Mucosa of stomach (tissue), 1 donor: ENCODE data around the gene YTHDC1.

ENCODE experiments used
- H3K27me3 ChIP-seq: one replicate; pipeline ENCODE4 v1.7.0; 2013; ENCODE audit warnings: mild to moderate bottlenecking, low read length; ENCODE audit not compliant: control insufficient read depth, insufficient read depth
- H3K36me3 ChIP-seq: one replicate; pipeline ENCODE4 v1.7.0; 2013; ENCODE audit warnings: low read length; ENCODE audit not compliant: control insufficient read depth, insufficient read depth
- H3K4me1 ChIP-seq: one replicate; pipeline ENCODE4 v1.7.0; 2013; ENCODE audit warnings: mild to moderate bottlenecking, low read length; ENCODE audit not compliant: control insufficient read depth, insufficient read depth
- H3K4me3 ChIP-seq: one replicate; pipeline ENCODE4 v1.7.0; 2013; ENCODE audit warnings: low read length
- H3K9ac ChIP-seq: one replicate; pipeline ENCODE4 v1.7.0; 2013; ENCODE audit warnings: mild to moderate bottlenecking, low read length, moderate library complexity
- H3K9me3 ChIP-seq: one replicate; pipeline ENCODE4 v1.7.0; 2013; ENCODE audit warnings: mild to moderate bottlenecking, low read length, moderate library complexity; ENCODE audit not compliant: control insufficient read depth
- donor health status: Pancreatic carcinoma.

YTHDC1 gene

DNA sequence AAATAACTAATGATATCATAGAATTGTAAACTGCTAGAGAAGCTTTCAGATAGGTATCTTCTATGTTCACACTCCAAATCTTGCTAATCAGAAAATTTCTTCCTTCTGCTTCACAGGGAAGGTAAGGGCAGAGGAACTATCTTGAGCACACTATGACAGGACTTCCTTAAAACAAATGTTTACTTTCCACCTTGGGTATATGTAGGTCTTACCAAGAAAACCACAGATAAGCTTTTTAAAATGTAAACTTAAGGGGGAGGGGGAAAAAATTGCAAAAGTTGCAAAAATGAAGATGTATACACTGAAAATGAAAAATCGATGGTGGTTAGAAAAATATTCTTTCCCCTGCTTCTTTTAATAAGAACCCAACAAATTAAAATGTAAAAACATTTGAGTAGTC lies 30.9 kb downstream of the YTHDC1 start:
- Histone ChIP-seq H3K4me3 (no peak overlapping the region), H3K27me3 (no peaks in the 10 kb centered on the region), H3K9ac (no peak overlapping the region), H3K36me3 (peaks cover 8% of the 10 kb centered on the region), H3K4me1 (peaks cover 3% of the 10 kb centered on the region), H3K9me3 (no peaks in the 10 kb centered on the region)

DNA sequence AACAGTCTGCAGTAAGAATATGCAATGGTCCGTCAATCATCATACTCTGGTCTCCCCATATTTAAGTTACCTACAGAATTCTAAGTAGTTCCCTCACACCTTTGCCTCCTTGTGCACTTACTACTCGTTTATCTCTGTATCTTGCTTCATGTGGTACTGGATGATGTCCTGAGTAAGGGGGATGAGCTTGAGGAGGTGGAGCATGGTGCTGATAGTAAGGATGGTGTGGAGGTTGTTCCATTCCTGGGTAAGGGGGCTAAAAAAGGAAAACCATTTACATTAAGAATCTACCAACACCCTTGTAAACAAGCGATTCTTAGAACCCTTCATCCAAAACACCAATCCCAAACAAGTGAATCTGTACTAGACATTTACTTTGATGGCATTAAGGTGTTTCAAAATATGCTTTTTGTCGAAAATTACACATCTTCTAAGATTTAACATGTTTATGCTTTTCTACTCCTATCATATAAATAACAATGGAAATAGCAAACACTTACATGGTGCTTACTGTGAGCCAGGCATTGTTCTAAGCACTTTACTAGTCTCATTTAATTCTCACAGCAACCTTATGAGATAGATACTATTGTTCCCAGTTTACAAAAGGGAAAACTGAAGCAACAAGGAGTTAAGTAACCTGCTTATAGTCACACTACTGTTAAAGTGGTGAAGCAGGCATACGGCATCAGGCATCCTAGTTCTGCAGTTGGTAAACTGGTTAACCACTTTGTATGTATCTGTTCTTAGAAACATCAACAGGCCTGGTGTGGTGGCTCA lies 33.5 kb downstream of the YTHDC1 start:
- H3K36me3 ChIP-seq = peaks cover 2% of the 10 kb centered on the region
- no peaks in the 10 kb centered on the region for H3K9me3 ChIP-seq
- peaks cover 3% of the 10 kb centered on the region for H3K4me1 ChIP-seq
- no peaks in the 10 kb centered on the region for H3K27me3 ChIP-seq
- H3K9ac ChIP-seq = no peak overlapping the region
- no peak overlapping the region for H3K4me3 ChIP-seq

DNA sequence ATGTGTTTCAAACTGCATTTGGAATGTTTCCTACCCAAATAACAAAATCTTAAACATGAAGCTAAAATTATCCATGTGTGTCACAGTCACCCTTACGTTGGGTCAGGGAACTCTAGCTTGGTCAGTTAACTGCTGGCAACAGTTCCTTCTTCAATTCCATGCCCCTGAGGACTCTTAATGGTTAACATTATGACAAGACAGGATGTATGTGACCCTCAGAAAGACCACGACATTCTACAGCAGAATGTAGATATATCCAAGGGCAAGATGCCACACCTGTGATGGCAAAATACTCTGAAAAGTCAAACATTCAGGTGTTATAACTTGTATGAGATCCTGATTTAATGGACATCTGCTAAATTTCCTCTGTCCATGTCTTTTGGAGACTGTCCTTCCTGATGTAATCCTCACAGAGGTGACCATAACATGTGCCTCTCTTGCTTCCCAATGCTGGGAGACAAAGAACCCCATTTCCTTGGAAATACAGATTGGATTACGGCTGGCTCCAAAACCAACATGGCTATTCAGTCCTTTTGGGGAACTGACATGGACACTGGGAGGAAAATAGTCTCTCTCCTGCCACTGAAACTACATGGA lies 39.1 kb downstream of the YTHDC1 start:
- no peaks in the 10 kb centered on the region for H3K4me1 ChIP-seq
- H3K9ac ChIP-seq = no peak overlapping the region
- no peaks in the 10 kb centered on the region for H3K36me3 ChIP-seq
- H3K27me3 ChIP-seq = no peaks in the 10 kb centered on the region
- no peak overlapping the region for H3K4me3 ChIP-seq
- H3K9me3 ChIP-seq = no peaks in the 10 kb centered on the region

DNA sequence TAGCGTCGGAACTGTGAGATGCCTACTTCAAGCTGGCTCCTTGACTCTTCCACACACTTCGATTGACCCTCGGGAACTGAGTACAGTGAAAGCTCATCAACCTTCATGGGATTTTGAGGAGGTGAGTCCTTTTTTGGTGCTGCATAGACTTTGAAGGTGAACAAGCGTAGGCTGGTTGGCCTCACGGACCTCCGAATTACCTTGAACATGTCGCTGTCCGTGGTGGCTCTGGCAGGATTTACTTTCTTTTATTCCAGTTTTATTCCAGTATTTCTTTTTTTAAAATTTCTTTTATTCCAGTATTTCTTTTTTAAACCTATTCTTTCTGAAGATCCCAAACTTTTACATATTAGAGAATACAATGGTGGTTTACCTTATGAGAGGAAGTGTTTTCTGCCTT lies 45.2 kb downstream of the YTHDC1 start:
- H3K4me3 ChIP-seq = no peak overlapping the region
- H3K9me3 ChIP-seq = no peaks in the 10 kb centered on the region

DNA sequence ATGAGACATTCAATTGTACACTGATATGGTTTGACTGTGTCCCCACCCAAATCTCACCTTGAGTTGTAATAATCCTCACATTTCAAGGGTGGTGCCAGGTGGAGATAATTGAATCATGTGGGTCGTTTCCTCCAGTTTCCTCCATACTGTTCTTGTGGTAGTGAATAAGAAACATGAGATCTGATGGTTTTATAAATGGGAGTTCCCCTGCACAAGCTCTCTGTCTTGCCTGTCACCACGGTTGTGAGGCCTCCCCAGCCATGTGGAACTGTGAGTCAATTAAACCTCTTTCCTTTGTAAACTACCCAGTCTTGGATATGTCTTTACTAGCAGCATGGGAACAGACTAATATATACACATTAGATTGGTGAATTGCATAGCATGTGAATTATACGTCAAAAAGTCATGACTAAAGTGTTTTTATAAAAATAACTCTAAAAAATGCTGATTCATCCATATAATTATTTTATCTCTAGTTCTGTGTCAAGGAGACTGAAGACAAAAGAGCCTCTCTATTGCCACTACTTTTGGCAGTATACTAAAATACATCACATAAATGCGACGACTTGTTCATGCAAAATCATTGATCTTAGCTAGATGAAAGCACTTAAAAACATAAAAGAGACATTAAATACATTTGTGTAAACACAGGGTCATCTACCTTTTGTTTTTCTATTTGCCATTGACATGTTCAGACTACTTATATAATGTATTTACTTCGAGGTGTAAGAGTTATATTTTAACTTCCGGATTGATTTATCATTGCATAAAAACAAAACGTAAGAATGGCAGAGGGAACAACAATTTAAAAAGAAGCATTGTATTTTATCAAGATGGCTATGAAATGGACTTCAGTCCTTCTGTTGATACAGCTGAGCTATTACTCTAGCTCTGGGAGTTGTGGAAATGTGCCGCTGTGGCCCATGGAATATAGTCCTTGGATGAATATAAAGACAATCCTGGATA lies 50.1 kb downstream of the YTHDC1 start:
- no peak overlapping the region for H3K4me3 ChIP-seq
- H3K36me3 ChIP-seq = no peaks in the 10 kb centered on the region
- H3K27me3 ChIP-seq = no peaks in the 10 kb centered on the region
- H3K9ac ChIP-seq = no peak overlapping the region
- H3K4me1 ChIP-seq = no peaks in the 10 kb centered on the region
- no peaks in the 10 kb centered on the region for H3K9me3 ChIP-seq

More for the DNA sequence above, 45.2 kb downstream of the YTHDC1 start:
- Histone ChIP-seq H3K4me1 (no peaks in the 10 kb centered on the region), H3K27me3 (no peaks in the 10 kb centered on the region), H3K36me3 (no peaks in the 10 kb centered on the region), H3K9ac (no peak overlapping the region)

DNA sequence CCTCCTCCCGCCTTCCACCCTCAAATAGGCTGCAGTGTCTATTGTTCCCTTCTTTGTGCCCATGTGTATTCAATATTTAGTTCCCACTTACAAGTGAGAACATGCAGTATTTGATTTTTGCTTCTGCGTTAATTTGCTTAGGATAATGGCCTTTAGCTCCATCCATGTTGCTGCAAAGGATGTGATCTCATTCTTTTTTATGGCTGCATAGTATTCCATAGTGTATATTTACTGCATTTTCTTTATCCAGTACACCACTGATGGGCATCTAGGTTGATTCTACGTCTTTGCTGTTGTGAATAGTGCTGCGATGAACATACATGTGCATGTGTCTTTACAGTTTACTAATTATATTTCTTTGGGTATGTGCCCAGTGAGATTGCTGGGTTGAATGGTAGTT lies 52.8 kb downstream of the YTHDC1 start:
- Histone ChIP-seq H3K27me3 (no peaks in the 10 kb centered on the region), H3K4me3 (no peak overlapping the region), H3K9ac (no peak overlapping the region), H3K4me1 (no peaks in the 10 kb centered on the region), H3K9me3 (no peaks in the 10 kb centered on the region), H3K36me3 (no peaks in the 10 kb centered on the region)

DNA sequence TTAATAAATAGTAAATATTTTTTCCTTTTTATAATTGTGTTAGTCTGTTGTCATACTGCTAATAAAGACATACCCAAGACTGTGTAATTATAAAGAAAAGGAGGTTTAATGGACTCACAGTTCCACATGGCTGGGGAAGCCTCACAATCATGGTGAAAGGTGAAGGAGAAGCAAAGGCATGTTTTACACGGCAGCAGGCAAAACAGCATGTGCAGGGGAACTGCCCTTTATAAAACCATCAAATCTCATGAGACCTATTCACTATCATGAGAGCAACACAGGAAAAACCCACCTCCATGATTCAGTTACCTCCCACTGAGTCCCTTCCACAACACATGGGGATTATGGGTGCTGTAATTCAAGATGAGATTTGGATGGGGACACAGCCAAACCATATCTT lies 58.6 kb downstream of the YTHDC1 start:
- Histone ChIP-seq H3K27me3 (no peaks in the 10 kb centered on the region), H3K36me3 (no peaks in the 10 kb centered on the region), H3K4me1 (no peaks in the 10 kb centered on the region), H3K4me3 (no peak overlapping the region), H3K9me3 (no peaks in the 10 kb centered on the region), H3K9ac (no peak overlapping the region)

DNA sequence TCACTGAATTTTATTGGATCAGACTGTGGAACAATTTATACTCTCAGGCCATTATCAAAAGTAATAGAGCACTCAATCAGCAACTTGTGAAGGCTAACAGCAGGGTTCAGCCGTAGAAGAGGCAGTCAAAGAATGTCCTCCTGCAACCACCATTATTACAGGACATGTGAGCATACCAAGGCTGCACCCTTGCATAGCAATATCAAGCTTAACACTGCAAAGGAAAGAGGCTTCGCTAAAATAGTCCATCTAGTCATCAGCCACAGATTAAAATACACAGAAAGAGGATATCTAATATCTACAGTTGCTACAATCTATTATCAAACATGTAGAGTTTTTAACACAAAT lies 61.5 kb downstream of the YTHDC1 start:
- Histone ChIP-seq H3K36me3 (no peaks in the 10 kb centered on the region), H3K27me3 (no peaks in the 10 kb centered on the region), H3K4me3 (no peak overlapping the region), H3K4me1 (no peaks in the 10 kb centered on the region), H3K9me3 (no peaks in the 10 kb centered on the region), H3K9ac (no peak overlapping the region)

DNA sequence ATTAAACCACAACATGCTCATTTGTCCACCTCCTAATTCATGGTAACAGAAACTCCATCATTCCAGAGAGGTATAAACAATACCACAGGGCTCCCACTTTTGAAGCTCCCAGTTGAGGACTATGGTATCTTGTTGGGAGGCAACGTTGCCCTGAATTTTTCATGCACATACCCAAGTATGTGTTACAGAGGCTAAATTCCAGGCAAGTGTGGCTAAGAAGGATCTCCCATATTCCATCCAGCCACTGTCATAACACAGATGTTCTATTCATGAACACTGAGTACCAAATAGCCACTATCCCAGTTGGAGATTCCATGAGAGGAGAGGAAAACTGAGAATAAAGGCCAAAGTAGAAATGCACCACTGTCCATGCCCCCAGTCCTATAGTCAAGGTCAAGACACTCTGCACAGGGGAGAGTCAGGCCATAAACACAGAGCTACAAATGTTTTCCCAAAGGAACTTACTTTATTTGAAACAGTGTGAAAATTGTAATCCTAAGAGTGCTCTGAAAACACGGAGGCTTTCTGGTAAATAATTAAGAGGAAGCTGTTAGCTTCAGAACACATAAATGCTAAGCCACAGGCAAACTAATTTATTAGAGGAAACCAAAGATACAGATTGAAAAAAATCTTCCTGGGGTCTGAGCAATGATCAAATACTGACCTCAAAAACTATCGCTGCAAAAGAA lies 62.0 kb downstream of the YTHDC1 start:
- H3K9ac ChIP-seq = no peak overlapping the region
- H3K4me3 ChIP-seq = no peak overlapping the region
- H3K27me3 ChIP-seq = no peaks in the 10 kb centered on the region
- H3K36me3 ChIP-seq = no peaks in the 10 kb centered on the region
- no peaks in the 10 kb centered on the region for H3K9me3 ChIP-seq
- no peaks in the 10 kb centered on the region for H3K4me1 ChIP-seq

DNA sequence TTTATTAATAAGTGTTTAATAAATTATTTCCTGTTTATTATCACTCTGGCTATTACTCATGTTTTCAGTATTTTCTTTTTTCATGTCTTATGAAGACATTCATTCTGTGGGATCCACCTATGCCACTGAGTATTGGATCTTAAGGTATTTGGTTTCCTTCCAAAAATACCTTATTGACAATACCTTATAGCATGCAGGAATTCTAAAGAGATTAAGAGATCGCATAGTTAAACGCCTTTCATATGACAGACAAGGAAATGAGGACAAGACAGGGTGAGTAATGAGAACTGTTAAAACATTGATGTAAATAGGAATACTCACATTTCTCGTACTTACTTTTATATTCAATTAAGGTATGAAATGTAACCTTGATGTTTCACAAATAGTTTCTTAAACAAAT lies 66.2 kb downstream of the YTHDC1 start:
- no peak overlapping the region for H3K9ac ChIP-seq
- H3K27me3 ChIP-seq = no peaks in the 10 kb centered on the region
- no peak overlapping the region for H3K4me3 ChIP-seq
- H3K36me3 ChIP-seq = no peaks in the 10 kb centered on the region
- no peaks in the 10 kb centered on the region for H3K4me1 ChIP-seq
- H3K9me3 ChIP-seq = no peaks in the 10 kb centered on the region

DNA sequence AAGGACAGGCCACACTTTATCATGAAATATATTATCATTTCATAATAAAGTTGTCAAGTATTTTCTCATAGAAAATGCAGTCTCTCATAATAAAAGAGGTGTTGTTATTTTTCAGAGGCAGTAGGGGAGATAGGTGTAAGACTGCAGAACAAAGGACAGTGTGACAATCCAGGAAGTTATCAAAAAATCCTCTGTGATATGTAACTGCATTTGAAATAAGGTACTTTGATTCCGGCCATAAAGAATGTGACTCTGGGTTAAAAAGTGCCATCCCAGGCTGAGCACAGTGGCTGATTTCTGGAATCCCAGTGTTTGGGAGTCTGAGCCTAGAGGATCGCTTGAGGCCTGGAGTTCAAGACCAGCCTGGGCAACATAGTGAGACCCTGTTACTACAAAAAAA lies 66.8 kb downstream of the YTHDC1 start:
- no peaks in the 10 kb centered on the region for H3K27me3 ChIP-seq
- H3K36me3 ChIP-seq = no peaks in the 10 kb centered on the region
- H3K4me3 ChIP-seq = no peak overlapping the region
- no peaks in the 10 kb centered on the region for H3K9me3 ChIP-seq
- no peaks in the 10 kb centered on the region for H3K4me1 ChIP-seq
- no peak overlapping the region for H3K9ac ChIP-seq
